Endothelial cell of umbilical vein (primary cell): ENCODE results near the gene LHX4. TPM values are rescaled to one million over a fixed set of nuclear protein-coding genes. Genes with fewer than 3 reads are reported as not detected.

Experiments
- BruUV-seq: library from RNA; stranded (reverse); fragments of 400-500 nt; replicated peaks from 2 replicates; lab custom pipeline; 2021; lab: Mats Ljungman, UMichigan
- CTCF ChIA-PET: fragments of 300-600, 350-600 bp; sonication (Branson Sonifier 250); formaldehyde crosslinking; loops from one replicate; lab custom pipeline; 2021; ENCODE audit warnings: antibody characterized with exemption, inconsistent platforms; lab: Charles Lee
- POLR2A ChIA-PET: fragments of 300-600, 350-600 bp; sonication (Branson Sonifier 250); formaldehyde crosslinking; loops from one replicate; lab custom pipeline; 2021; ENCODE audit warnings: antibody characterized with exemption, inconsistent platforms; lab: Charles Lee
- DNase-seq: peaks from one replicate; pipeline ENCODE4 v3.0.0-alpha.2; 2011; ENCODE audit warnings: low read depth, low spot score
- FAIRE-seq: peaks from 2 replicates; lab custom pipeline; 2011; peaks lifted over from hg19 to GRCh38; lab: Jason Lieb, UNC
- H2AFZ ChIP-seq: 2 replicates; pipeline ENCODE4 v1.6.0; 2012; ENCODE audit warnings: low read depth, low read length, control low read depth, inconsistent platforms
- H3K27ac ChIP-seq: 2 replicates; pipeline ENCODE4 v1.5.1; 2011; ENCODE audit warnings: low read depth, mild to moderate bottlenecking, control low read depth, low read length, moderate library complexity; ENCODE audit not compliant: insufficient read depth
- H3K27me3 ChIP-seq, 2 experiments: 2 replicates each; pipeline versions ENCODE4 v1.6.0 to v1.6.1; 2011; ENCODE audit warnings: low read length in 2 of 2, mixed read lengths in 1 of 2; ENCODE audit not compliant: control insufficient read depth in 2 of 2, insufficient read depth in 2 of 2
- H3K36me3 ChIP-seq, 2 experiments: 2 replicates in 1 of 2; 3 replicates in 1 of 2; pipeline ENCODE4 v1.5.1; 2011; ENCODE audit warnings: low read length in 2 of 2, mild to moderate bottlenecking in 1 of 2, moderate library complexity in 1 of 2; ENCODE audit not compliant: control insufficient read depth in 2 of 2, insufficient read depth in 2 of 2; ENCODE audit errors: extremely low read depth in 1 of 2
- H3K4me1 ChIP-seq: 3 replicates; pipeline ENCODE4 v1.5.1; 2011; ENCODE audit warnings: mild to moderate bottlenecking, low read length; ENCODE audit not compliant: control insufficient read depth, insufficient read depth; ENCODE audit errors: extremely low read depth
- H3K4me2 ChIP-seq: 2 replicates; pipeline ENCODE4 v1.6.1; 2011; ENCODE audit warnings: low read length, control low read depth, mixed read lengths; ENCODE audit not compliant: insufficient read depth
- H3K4me3 ChIP-seq, 3 experiments: fragments of 200-600 bp in 1 of 3; sonication (generic), shearing (Covaris generic) in 1 of 3; replicated peaks in 1 of 3; 2 replicates each; pipeline ENCODE4 v1.5.1; 2011 to 2016; ENCODE audit warnings: control low read depth in 3 of 3, low read length in 3 of 3, mild to moderate bottlenecking in 2 of 3, inconsistent platforms in 1 of 3, low read depth in 1 of 3, moderate library complexity in 1 of 3; ENCODE audit not compliant: insufficient read depth in 1 of 3
- H3K79me2 ChIP-seq: 2 replicates; pipeline ENCODE4 v1.6.0; 2012; ENCODE audit warnings: low read length, inconsistent platforms; ENCODE audit not compliant: control insufficient read depth, insufficient read depth
- H3K9ac ChIP-seq: replicated peaks from 2 replicates; pipeline ENCODE3; 2011; ENCODE audit warnings: low read length, control low read depth; ENCODE audit not compliant: insufficient read depth; ENCODE audit errors: extremely low read depth
- H3K9me1 ChIP-seq: replicated peaks from 3 replicates; pipeline ENCODE4 v1.6.0; 2011; ENCODE audit warnings: mild to moderate bottlenecking, low read length; ENCODE audit not compliant: control insufficient read depth, insufficient read depth; ENCODE audit errors: extremely low read depth
- H3K9me3 ChIP-seq: replicated peaks from 2 replicates; pipeline ENCODE4 v1.5.1; 2012; ENCODE audit warnings: low read length, inconsistent platforms; ENCODE audit not compliant: control insufficient read depth, insufficient read depth
- H4K20me1 ChIP-seq: replicated peaks from 2 replicates; pipeline ENCODE3; 2011; ENCODE audit warnings: mild to moderate bottlenecking, low read length; ENCODE audit not compliant: control insufficient read depth, insufficient read depth; ENCODE audit errors: extremely low read depth
- CTCF ChIP-seq, 2 donors: IDR thresholded peaks; 1 replicate in 1 of 2; 2 replicates in 1 of 2; pipeline ENCODE4 v1.5.1; 2011; ENCODE audit warnings: low read length in 2 of 2, mild to moderate bottlenecking in 2 of 2, moderate library complexity in 2 of 2, control low read depth in 1 of 2, inconsistent platforms in 1 of 2, low read depth in 1 of 2; ENCODE audit not compliant: insufficient read depth in 1 of 2; ENCODE audit errors: extremely low read depth in 1 of 2
- EZH2 ChIP-seq: IDR thresholded peaks from 2 replicates; pipeline ENCODE4 v1.6.1; 2012; ENCODE audit warnings: borderline replicate concordance, low read depth, mild to moderate bottlenecking, moderate library complexity, low read length, inconsistent platforms; ENCODE audit not compliant: severe bottlenecking
- FOS ChIP-seq: IDR thresholded peaks from 2 replicates; pipeline ENCODE4 v1.6.1; 2011; ENCODE audit warnings: mild to moderate bottlenecking, low read length, moderate library complexity, borderline replicate concordance; ENCODE audit not compliant: insufficient read depth
- GATA2 ChIP-seq: IDR thresholded peaks from 2 replicates; pipeline ENCODE4 v1.7.0; 2011; ENCODE audit warnings: low read depth, mild to moderate bottlenecking, moderate library complexity, mixed read lengths, low read length; ENCODE audit not compliant: insufficient read length, insufficient read depth
- JUN ChIP-seq: IDR thresholded peaks from 2 replicates; pipeline ENCODE4 v1.6.1; 2011; ENCODE audit warnings: borderline replicate concordance, low read depth; ENCODE audit not compliant: insufficient read length, insufficient read depth
- MAX ChIP-seq: IDR thresholded peaks from 2 replicates; pipeline ENCODE4 v1.6.1; 2011; ENCODE audit not compliant: insufficient read depth, insufficient read length
- MYC ChIP-seq: IDR thresholded peaks from one replicate; pipeline ENCODE4 v1.6.1; 2011; ENCODE audit warnings: mild to moderate bottlenecking, low read depth, low read length
- POLR2A ChIP-seq: IDR thresholded peaks from 2 replicates; pipeline ENCODE4 v1.6.1; 2012; ENCODE audit warnings: low read depth, mild to moderate bottlenecking, control low read depth, low read length
- POLR2AphosphoS5 ChIP-seq: IDR thresholded peaks from 2 replicates; pipeline ENCODE4 v1.6.1; 2012; ENCODE audit warnings: low read depth, mild to moderate bottlenecking, control low read depth, low read length, moderate library complexity; ENCODE audit not compliant: insufficient read depth
- dilution Hi-C: fragments of 300-500 bp; cut with MboI; formaldehyde crosslinking; loops from one replicate; pipeline ENCODE4 v1.15.0; 2019; ENCODE audit warnings: low sequenced_read_pairs; ENCODE audit not compliant: extremely low pct_ligation_motif_present
- intact Hi-C: fragments of 100-400 bp; cut with micrococcal nuclease; formaldehyde crosslinking; loops from one replicate; pipeline ENCODE4 v1.10.0; 2022
- polyA plus RNA-seq, 4 experiments: library from polyadenylated mRNA; depleted of rRNA in 3 of 4; stranded (reverse) in 3 of 4; unstranded in 1 of 4; fragments of >200 nt; gene quantifications; 2 replicates each; pipeline versions ENCODE4 v1.2.1 to v1.2.3, GENCODE V29; 2011 to 2012; ENCODE audit warnings: missing spikeins in 1 of 4
- total RNA-seq: library from RNA; stranded (reverse); gene quantifications from 2 replicates; pipeline ENCODE4 v1.2.3, GENCODE V29; 2021

The LHX4 gene
- total and polyA plus RNA-seq, 2 donors (not counting 3 experiments of a cell fraction or from before 2014, with no cell fraction given) = not detected

- no peak for FAIRE-seq
- no peak overlapping the region for H3K27ac ChIP-seq
- H3K36me3 ChIP-seq = peaks cover 2 to 31% of the 10 kb centered on the region in 2 experiments
- H3K79me2 ChIP-seq = no peaks in the 10 kb centered on the region
- no peak for DNase-seq
- CTCF ChIA-PET = interaction anchor here (1.3 kb wide), 1 partner anchor 10 kb away, joined by 3 read pairs; no protein-coding TSS in a partner anchor
- TF ChIP-seq MYC = no peak
- intact Hi-C loops (no loop called here), dilution Hi-C loops (no loop called here)
- POLR2A ChIA-PET = no interaction called here
- no peak overlapping the region for H3K4me3 ChIP-seq
- H3K4me2 ChIP-seq = no peak overlapping the region
- no peak overlapping the region for H2AFZ ChIP-seq
- H4K20me1 ChIP-seq = no peaks in the 10 kb centered on the region
- H3K9ac ChIP-seq = no peak overlapping the region
- no peaks in the 10 kb centered on the region for H3K4me1 ChIP-seq
- H3K9me1 ChIP-seq = no peaks in the 10 kb centered on the region
- H3K9me3 ChIP-seq = no peaks in the 10 kb centered on the region
- H3K27me3 ChIP-seq = no peaks in the 10 kb centered on the region
- no TSS peak for BruUV-seq
Measured at GRCh38 chr1:180192172-180192571, 37.9 kb upstream of the LHX4 start.

DNA sequence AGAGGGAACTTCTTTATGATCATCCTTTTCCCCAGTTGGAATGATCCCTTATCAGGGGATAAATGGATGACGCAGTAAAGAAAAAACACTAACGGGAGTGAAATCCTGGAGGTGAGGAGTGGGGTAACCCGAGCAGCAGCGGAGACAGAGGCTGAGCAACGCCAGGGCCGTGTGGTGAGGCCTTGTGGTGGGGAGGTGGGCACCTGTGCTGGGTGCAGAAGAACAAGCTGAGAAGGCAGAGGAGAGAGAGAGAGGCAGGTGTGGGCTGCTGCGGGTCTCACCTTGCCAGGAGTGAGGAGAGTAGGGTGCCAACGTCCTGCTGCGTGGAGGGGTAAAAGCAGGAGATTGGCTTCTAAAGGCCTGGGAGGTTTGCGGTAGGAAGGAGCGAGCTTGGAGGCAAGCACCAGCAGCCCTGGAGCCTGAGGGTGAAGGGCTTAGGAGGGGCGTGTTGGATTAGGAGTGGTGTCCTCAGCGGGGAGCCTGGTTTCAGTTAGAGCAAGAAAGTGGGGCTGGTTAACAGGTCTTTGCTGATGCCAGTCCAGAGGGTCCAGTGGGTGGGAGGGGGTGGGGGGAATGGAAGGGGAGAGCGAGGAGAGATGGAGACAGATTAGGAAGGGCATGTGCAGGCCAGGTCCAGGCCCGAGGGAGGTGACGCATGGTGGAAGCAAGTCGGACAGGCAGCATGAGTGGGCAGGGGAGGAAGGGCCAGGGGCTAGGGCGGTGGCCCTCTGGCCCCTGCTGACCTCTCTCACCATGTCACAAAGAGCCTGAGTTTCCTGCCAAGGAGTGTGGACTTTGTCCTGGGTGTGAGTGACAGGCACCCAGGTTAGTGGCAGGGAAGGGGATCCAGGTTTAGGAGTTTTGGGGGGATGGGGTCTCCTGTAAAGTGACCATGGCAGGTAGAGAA lies 36.7 kb upstream of the LHX4 start:
- no peaks in the 10 kb centered on the region for H4K20me1 ChIP-seq
- no peaks in the 10 kb centered on the region for H3K27me3 ChIP-seq
- H3K4me3 ChIP-seq = no peak overlapping the region
- dilution Hi-C loops (no loop called here), intact Hi-C loops (no loop called here)
- peaks cover 2 to 36% of the 10 kb centered on the region in 2 experiments for H3K36me3 ChIP-seq
- H2AFZ ChIP-seq = no peak overlapping the region
- CTCF ChIA-PET = interaction anchor here (1.3 kb wide), 1 partner anchor 9 kb away, joined by 3 read pairs; no protein-coding TSS in a partner anchor
- H3K4me1 ChIP-seq = no peaks in the 10 kb centered on the region
- POLR2A ChIA-PET = no interaction called here
- no peaks in the 10 kb centered on the region for H3K9me1 ChIP-seq
- BruUV-seq = no TSS peak
- no peaks in the 10 kb centered on the region for H3K79me2 ChIP-seq
- no peak overlapping the region for H3K27ac ChIP-seq
- DNase-seq = no peak
- no peak overlapping the region for H3K4me2 ChIP-seq
- H3K9ac ChIP-seq = no peak overlapping the region
- no peak for TF ChIP-seq MYC
- no peak for TF ChIP-seq JUN
- no peak for TF ChIP-seq MAX
- no peak for TF ChIP-seq GATA2
- no peak for TF ChIP-seq CTCF (IDR thresholded peaks at IDR 0.05; ENCODE audit: extremely low read depth in 1 of 2, insufficient read depth in 1 of 2, low read depth in 1 of 2, low read length in 2 of 2)
- TF ChIP-seq EZH2 = no peak
- no peak for TF ChIP-seq POLR2A
- TF ChIP-seq POLR2AphosphoS5 = no peak
- TF ChIP-seq FOS = no peak
- FAIRE-seq = no peak
- no peaks in the 10 kb centered on the region for H3K9me3 ChIP-seq
